ENCODE measurements around the gene KMT2E.

Gene KMT2E

DNA sequence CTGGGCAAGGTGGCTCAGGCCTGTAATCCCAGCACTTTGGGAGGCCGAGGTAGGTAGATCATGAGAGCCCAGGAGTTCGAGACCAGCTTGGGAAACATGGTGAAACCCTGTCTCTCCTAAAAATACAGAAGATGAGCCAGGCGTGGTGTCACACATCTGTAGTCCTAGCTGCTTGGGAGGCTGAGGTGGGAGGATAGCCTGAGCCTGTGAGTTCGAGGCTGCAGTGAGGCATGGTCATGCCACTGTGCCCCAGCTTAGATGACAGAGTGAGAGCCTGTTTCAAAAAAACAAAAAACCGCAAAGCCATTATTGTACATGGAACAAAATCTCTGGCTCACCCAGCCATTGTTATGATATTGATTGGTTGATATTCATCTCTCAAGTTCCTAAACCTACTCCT, 53.7 kb downstream of the KMT2E start:
- H3K9ac ChIP-seq (ENCODE audit: low read depth, low read length): no peak overlapping the region
- H3K4me1 ChIP-seq (ENCODE audit: insufficient read depth, low read length): no peaks in the 10 kb centered on the region
- no peaks in the 10 kb centered on the region for H3K27me3 ChIP-seq (ENCODE audit: insufficient read depth, low read length)
- WGBS: 94% methylated on average over 5 of the region's 5 CpGs
- no peak overlapping the region for H3K27ac ChIP-seq (ENCODE audit: low read depth, low read length)
- H3K4me3 ChIP-seq (ENCODE audit: low read length): no peak overlapping the region
- H3K36me3 ChIP-seq (ENCODE audit: insufficient read depth, low read length): peaks cover 88% of the 10 kb centered on the region
- H3K9me3 ChIP-seq (ENCODE audit: insufficient read depth, low read depth, low read length): no peaks in the 10 kb centered on the region

DNA sequence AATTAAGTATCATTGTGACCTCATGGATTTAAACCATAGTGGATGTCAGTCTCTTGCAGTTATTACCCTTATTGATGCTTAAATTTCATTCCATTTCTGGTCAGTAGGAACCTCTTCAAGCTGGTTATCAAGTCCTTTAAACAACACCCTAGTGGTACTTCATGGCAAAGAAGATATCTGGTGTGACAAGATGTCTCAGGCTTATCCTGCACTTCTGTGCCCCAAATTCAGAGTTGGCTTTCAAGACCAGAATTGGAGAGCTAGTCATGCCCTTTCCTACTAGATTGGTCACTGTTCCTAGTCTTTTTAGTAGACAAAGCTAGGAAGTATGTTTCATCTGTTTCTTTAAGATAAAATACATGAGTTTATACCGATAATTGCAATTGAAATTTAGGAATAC, 54.9 kb downstream of the KMT2E start:
- Histone ChIP-seq H3K36me3 (ENCODE audit: insufficient read depth, low read length) (peaks cover 90% of the 10 kb centered on the region), H3K4me1 (ENCODE audit: insufficient read depth, low read length) (no peaks in the 10 kb centered on the region), H3K27me3 (ENCODE audit: insufficient read depth, low read length) (no peaks in the 10 kb centered on the region), H3K9ac (ENCODE audit: low read depth, low read length) (no peak overlapping the region), H3K4me3 (ENCODE audit: low read length) (no peak overlapping the region), H3K9me3 (ENCODE audit: insufficient read depth, low read depth, low read length) (no peaks in the 10 kb centered on the region), H3K27ac (ENCODE audit: low read depth, low read length) (no peak overlapping the region)
- 100% methylated on average over 1 of the region's 1 CpG for WGBS

GRCh38 chr7:105073143-105073542, 59.1 kb downstream of the KMT2E start:
- Histone ChIP-seq H3K4me1 (ENCODE audit: insufficient read depth, low read length) (no peaks in the 10 kb centered on the region), H3K4me3 (ENCODE audit: low read length) (no peak overlapping the region), H3K36me3 (ENCODE audit: insufficient read depth, low read length) (peaks cover 90% of the 10 kb centered on the region), H3K27me3 (ENCODE audit: insufficient read depth, low read length) (no peaks in the 10 kb centered on the region), H3K9me3 (ENCODE audit: insufficient read depth, low read depth, low read length) (no peaks in the 10 kb centered on the region), H3K9ac (ENCODE audit: low read depth, low read length) (no peak overlapping the region), H3K27ac (ENCODE audit: low read depth, low read length) (no peak overlapping the region)
- 92% methylated on average over 1 of the region's 1 CpG for WGBS

GRCh38 chr7:105079348-105079747, 65.3 kb downstream of the KMT2E start:
- Histone ChIP-seq H3K4me1 (ENCODE audit: insufficient read depth, low read length) (no peaks in the 10 kb centered on the region), H3K9me3 (ENCODE audit: insufficient read depth, low read depth, low read length) (no peaks in the 10 kb centered on the region), H3K27ac (ENCODE audit: low read depth, low read length) (no peak overlapping the region), H3K36me3 (ENCODE audit: insufficient read depth, low read length) (peaks cover 98% of the 10 kb centered on the region), H3K9ac (ENCODE audit: low read depth, low read length) (no peak overlapping the region), H3K27me3 (ENCODE audit: insufficient read depth, low read length) (no peaks in the 10 kb centered on the region), H3K4me3 (ENCODE audit: low read length) (no peak overlapping the region)
- WGBS: 98% methylated on average over 6 of the region's 6 CpGs

- Histone ChIP-seq H3K9ac (ENCODE audit: low read depth, low read length) (no peak overlapping the region), H3K4me1 (ENCODE audit: insufficient read depth, low read length) (no peaks in the 10 kb centered on the region), H3K4me3 (ENCODE audit: low read length) (no peak overlapping the region), H3K27me3 (ENCODE audit: insufficient read depth, low read length) (no peaks in the 10 kb centered on the region), H3K27ac (ENCODE audit: low read depth, low read length) (no peak overlapping the region), H3K9me3 (ENCODE audit: insufficient read depth, low read depth, low read length) (no peaks in the 10 kb centered on the region), H3K36me3 (ENCODE audit: insufficient read depth, low read length) (peaks cover 85% of the 10 kb centered on the region)
- WGBS: 100% methylated on average over 1 of the region's 1 CpG
Observed at GRCh38 chr7:105084581-105084980, 70.6 kb downstream of the KMT2E start.

DNA sequence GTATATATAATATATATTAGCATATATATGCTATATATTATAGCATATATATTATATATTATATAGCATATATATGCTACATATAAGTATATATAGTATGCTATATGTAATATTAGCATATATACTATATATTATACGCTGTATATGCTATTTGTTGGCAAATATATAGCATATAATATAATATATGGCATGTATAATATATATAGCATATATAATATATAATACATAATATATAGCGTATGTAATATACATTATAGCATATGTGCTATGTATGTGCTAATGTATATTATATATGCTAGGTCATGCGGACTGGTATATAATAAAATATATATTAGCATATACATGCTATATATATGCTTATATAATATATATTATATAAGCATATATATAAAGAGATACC, 72.8 kb downstream of the KMT2E start:
- Histone ChIP-seq H3K27ac (ENCODE audit: low read depth, low read length) (no peak overlapping the region), H3K4me1 (ENCODE audit: insufficient read depth, low read length) (no peaks in the 10 kb centered on the region), H3K36me3 (ENCODE audit: insufficient read depth, low read length) (peaks cover 87% of the 10 kb centered on the region), H3K4me3 (ENCODE audit: low read length) (no peak overlapping the region), H3K27me3 (ENCODE audit: insufficient read depth, low read length) (no peaks in the 10 kb centered on the region), H3K9me3 (ENCODE audit: insufficient read depth, low read depth, low read length) (no peaks in the 10 kb centered on the region), H3K9ac (ENCODE audit: low read depth, low read length) (no peak overlapping the region)
- WGBS: no CpG with 5 or more reads among the region's 3 CpGs

- Histone ChIP-seq H3K9me3 (ENCODE audit: insufficient read depth, low read depth, low read length) (no peaks in the 10 kb centered on the region), H3K27me3 (ENCODE audit: insufficient read depth, low read length) (no peaks in the 10 kb centered on the region), H3K4me3 (ENCODE audit: low read length) (no peak overlapping the region), H3K9ac (ENCODE audit: low read depth, low read length) (no peak overlapping the region), H3K4me1 (ENCODE audit: insufficient read depth, low read length) (no peaks in the 10 kb centered on the region), H3K36me3 (ENCODE audit: insufficient read depth, low read length) (peaks cover 87% of the 10 kb centered on the region), H3K27ac (ENCODE audit: low read depth, low read length) (no peak overlapping the region)
- WGBS: 72% methylated on average over 5 of the region's 6 CpGs
Observed at GRCh38 chr7:105087981-105088380, 74.0 kb downstream of the KMT2E start.

DNA sequence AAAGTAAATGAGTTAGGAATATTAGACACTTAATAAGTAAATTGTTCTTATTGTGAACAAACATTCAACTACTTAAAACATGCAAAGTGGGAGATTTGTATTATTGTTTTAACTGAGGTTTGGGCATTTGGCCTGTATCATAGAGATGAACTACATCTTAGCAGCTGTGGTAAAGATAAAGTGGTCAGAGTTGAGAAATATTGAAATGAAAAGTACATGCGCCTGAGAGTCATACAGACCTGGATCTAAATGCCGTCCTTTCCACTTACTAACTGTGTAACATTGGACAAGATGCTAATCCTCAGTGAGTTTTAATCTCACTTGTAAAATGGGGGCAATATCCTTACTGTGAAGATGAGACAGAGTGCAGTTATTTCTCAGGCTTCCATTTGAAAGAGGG, 74.5 kb downstream of the KMT2E start:
- Histone ChIP-seq H3K36me3 (ENCODE audit: insufficient read depth, low read length) (peaks cover 86% of the 10 kb centered on the region), H3K4me1 (ENCODE audit: insufficient read depth, low read length) (no peaks in the 10 kb centered on the region), H3K9me3 (ENCODE audit: insufficient read depth, low read depth, low read length) (no peaks in the 10 kb centered on the region), H3K9ac (ENCODE audit: low read depth, low read length) (no peak overlapping the region), H3K27me3 (ENCODE audit: insufficient read depth, low read length) (no peaks in the 10 kb centered on the region), H3K27ac (ENCODE audit: low read depth, low read length) (no peak overlapping the region), H3K4me3 (ENCODE audit: low read length) (no peak overlapping the region)
- WGBS: 92% methylated on average over 2 of the region's 2 CpGs

DNA sequence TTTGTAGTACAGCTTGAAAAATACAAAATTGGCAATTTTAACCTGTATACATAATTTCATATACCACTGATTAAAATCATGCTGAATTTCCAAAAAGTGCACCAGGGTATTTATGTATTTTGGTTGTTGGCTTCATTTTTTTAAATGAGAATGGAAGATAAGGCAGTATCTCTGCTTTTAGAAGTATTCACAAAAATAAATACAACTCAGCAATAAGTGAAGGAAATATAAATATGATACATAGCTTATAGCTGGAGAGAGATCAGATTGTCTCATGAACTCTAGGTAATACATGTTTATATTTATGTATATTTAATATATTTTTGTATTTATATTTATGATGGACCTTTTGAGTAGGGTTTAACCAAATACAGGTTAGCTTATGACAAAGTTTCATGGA, 81.0 kb downstream of the KMT2E start:
- H3K36me3 ChIP-seq (ENCODE audit: insufficient read depth, low read length): peaks cover 94% of the 10 kb centered on the region
- no peaks in the 10 kb centered on the region for H3K27me3 ChIP-seq (ENCODE audit: insufficient read depth, low read length)
- no peaks in the 10 kb centered on the region for H3K9me3 ChIP-seq (ENCODE audit: insufficient read depth, low read depth, low read length)

DNA sequence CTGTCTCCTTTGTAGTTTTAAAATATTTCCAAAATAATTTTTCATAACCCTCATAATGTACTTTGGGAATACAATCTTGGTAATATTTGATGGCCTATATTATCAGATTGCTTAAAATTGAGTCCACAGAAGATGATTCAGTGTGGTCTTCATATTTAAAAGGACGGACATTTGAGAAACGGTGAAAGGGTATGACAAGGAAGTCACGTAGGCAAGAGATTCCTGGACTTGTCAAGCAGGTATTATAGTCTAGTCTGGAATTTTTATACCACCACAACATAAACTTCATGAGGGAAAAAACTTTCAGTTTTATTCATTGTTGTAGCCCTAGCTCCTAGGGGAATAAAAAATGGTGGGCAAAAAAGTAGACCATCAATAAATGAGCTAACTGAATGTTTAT, 82.3 kb downstream of the KMT2E start:
- H3K9ac ChIP-seq (ENCODE audit: low read depth, low read length): no peak overlapping the region
- H3K9me3 ChIP-seq (ENCODE audit: insufficient read depth, low read depth, low read length): no peaks in the 10 kb centered on the region
- H3K36me3 ChIP-seq (ENCODE audit: insufficient read depth, low read length): peaks cover 94% of the 10 kb centered on the region
- no peaks in the 10 kb centered on the region for H3K4me1 ChIP-seq (ENCODE audit: insufficient read depth, low read length)
- H3K27me3 ChIP-seq (ENCODE audit: insufficient read depth, low read length): no peaks in the 10 kb centered on the region
- no peak overlapping the region for H3K27ac ChIP-seq (ENCODE audit: low read depth, low read length)
- H3K4me3 ChIP-seq (ENCODE audit: low read length): no peak overlapping the region
- 98% methylated on average over 3 of the region's 3 CpGs for WGBS

More for the DNA sequence above, 81.0 kb downstream of the KMT2E start:
- H3K27ac ChIP-seq (ENCODE audit: low read depth, low read length): no peak overlapping the region
- H3K4me1 ChIP-seq (ENCODE audit: insufficient read depth, low read length): no peaks in the 10 kb centered on the region
- no peak overlapping the region for H3K4me3 ChIP-seq (ENCODE audit: low read length)
- H3K9ac ChIP-seq (ENCODE audit: low read depth, low read length): no peak overlapping the region

DNA sequence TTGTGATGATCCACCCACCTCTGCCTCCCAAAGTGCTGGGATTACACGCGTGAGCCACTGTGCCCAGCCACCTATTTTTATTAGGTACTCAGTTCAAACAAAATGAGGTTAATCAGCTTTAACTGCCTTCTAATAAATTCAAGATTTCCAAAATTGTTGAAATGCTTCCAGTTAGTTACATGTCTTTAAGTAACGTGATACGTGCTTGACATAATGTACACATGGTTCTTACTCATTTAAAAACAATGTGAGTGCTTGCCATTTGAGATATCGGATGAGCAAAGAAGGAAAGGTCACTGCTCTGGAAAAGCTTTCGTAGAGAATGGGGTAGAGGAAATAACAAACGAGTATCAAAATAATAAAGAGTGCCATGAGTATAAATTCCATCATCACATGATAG, 83.6 kb downstream of the KMT2E start:
- Histone ChIP-seq H3K9me3 (ENCODE audit: insufficient read depth, low read depth, low read length) (no peaks in the 10 kb centered on the region), H3K27ac (ENCODE audit: low read depth, low read length) (no peak overlapping the region)

DNA sequence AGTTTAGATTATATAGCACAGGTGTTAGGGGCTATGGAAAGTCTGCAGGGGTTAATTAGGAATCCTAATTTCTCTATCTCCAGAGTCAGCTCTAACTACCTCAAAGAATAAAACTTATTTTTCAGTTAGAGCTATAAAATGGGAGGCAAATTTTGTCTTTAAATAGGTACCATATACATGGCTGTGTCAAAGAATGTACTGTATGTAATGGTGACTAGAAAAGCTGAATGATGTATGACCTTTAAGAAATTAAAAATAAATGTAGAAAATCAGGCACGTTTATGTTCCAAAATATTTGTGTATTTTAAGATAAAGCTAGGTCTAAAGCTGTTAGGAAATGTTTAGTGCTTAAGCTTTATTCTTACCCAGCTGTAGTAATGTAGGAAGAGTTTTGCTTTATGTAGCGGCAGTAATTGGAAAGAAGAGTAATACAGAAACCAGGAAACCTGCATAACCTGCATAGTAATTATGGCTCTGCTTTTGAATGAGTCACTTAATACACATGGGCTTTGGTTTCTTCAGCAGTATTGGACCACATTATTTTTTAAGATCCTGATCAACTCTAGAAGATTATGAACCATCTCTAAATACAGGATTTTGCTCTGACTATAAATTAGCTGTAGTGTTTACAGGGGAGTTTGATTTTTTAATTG, 85.0 kb downstream of the KMT2E start:
- WGBS: 95% methylated on average over 2 of the region's 2 CpGs
- H3K4me1 ChIP-seq (ENCODE audit: insufficient read depth, low read length): no peaks in the 10 kb centered on the region
- no peak overlapping the region for H3K4me3 ChIP-seq (ENCODE audit: low read length)
- no peak overlapping the region for H3K27ac ChIP-seq (ENCODE audit: low read depth, low read length)
- H3K9me3 ChIP-seq (ENCODE audit: insufficient read depth, low read depth, low read length): no peaks in the 10 kb centered on the region
- no peak overlapping the region for H3K9ac ChIP-seq (ENCODE audit: low read depth, low read length)
- H3K36me3 ChIP-seq (ENCODE audit: insufficient read depth, low read length): peaks cover 95% of the 10 kb centered on the region
- H3K27me3 ChIP-seq (ENCODE audit: insufficient read depth, low read length): no peaks in the 10 kb centered on the region

More for the DNA sequence above, 83.6 kb downstream of the KMT2E start:
- Histone ChIP-seq H3K4me1 (ENCODE audit: insufficient read depth, low read length) (no peaks in the 10 kb centered on the region), H3K36me3 (ENCODE audit: insufficient read depth, low read length) (peaks cover 94% of the 10 kb centered on the region), H3K27me3 (ENCODE audit: insufficient read depth, low read length) (no peaks in the 10 kb centered on the region), H3K4me3 (ENCODE audit: low read length) (no peak overlapping the region), H3K9ac (ENCODE audit: low read depth, low read length) (no peak overlapping the region)
- 96% methylated on average over 7 of the region's 7 CpGs for WGBS

All from HUES64 (cell line).